Neural crest cell (in vitro differentiated cells): ENCODE data around the gene SEC24D. TPM values are rescaled to one million over a fixed set of nuclear protein-coding genes. Genes with fewer than 3 reads are reported as not detected.

Source experiments
- DNase-seq: peaks from one replicate; pipeline ENCODE4 v3.0.0; 2021; ENCODE audit warnings: low read depth, mixed read lengths, low spot score
- H3K27ac Mint-ChIP-seq: one replicate; pipeline ENCODE4 v1.8.0; 2021; ENCODE audit warnings: mild to moderate bottlenecking, mixed read lengths; ENCODE audit not compliant: unreplicated experiment
- H3K27me3 Mint-ChIP-seq: 2 replicates; pipeline ENCODE4 v1.8.0; 2021; ENCODE audit warnings: low read depth, mild to moderate bottlenecking, mixed read lengths
- H3K36me3 Mint-ChIP-seq: 2 replicates; pipeline ENCODE4 v1.8.0; 2021; ENCODE audit warnings: low read depth, mild to moderate bottlenecking, mixed read lengths
- H3K4me1 Mint-ChIP-seq: 2 replicates; pipeline ENCODE4 v1.8.0; 2021; ENCODE audit warnings: mixed read lengths
- H3K4me3 Mint-ChIP-seq: one replicate; pipeline ENCODE4 v1.8.0; 2021; ENCODE audit warnings: mild to moderate bottlenecking, mixed read lengths
- H3K9me3 Mint-ChIP-seq: 2 replicates; pipeline ENCODE4 v1.8.0; 2021; ENCODE audit warnings: mixed read lengths
- CTCF ChIP-seq: fragments of 200-600 bp; sonication (generic); conservative IDR thresholded peaks from 2 replicates; pipeline ENCODE4 v1.5.0; 2021; ENCODE audit warnings: antibody characterized with exemption, mild to moderate bottlenecking
- total RNA-seq: library from RNA; stranded (reverse); gene quantifications from 2 replicates; pipeline ENCODE4 v1.2.1, GENCODE V29; 2021

Gene SEC24D
- total RNA-seq, 1 donor from 2014 or later = 22.9 TPM

GRCh38 chr4:118736900-118737299 lies 99.0 kb downstream of the SEC24D start:
- DNase-seq = no peak
- Mint-ChIP-seq H3K9me3 (no peaks in the 10 kb centered on the region), H3K36me3 (no peaks in the 10 kb centered on the region), H3K4me3 (no peak overlapping the region), H3K27ac (no peak overlapping the region), H3K27me3 (no peaks in the 10 kb centered on the region), H3K4me1 (peaks cover 5% of the 10 kb centered on the region)
- TF ChIP-seq CTCF = no peak

GRCh38 chr4:118734491-118735205 lies 101.3 kb downstream of the SEC24D start:
- no peaks in the 10 kb centered on the region for H3K27me3 Mint-ChIP-seq
- H3K36me3 Mint-ChIP-seq = peaks cover 4% of the 10 kb centered on the region
- no peak for DNase-seq
- H3K4me1 Mint-ChIP-seq = peaks cover 5% of the 10 kb centered on the region
- TF ChIP-seq CTCF = no peak
- no peaks in the 10 kb centered on the region for H3K9me3 Mint-ChIP-seq
- no peak overlapping the region for H3K27ac Mint-ChIP-seq
- no peak overlapping the region for H3K4me3 Mint-ChIP-seq

- Mint-ChIP-seq H3K27ac (no peak overlapping the region), H3K4me1 (no peaks in the 10 kb centered on the region), H3K4me3 (no peak overlapping the region), H3K9me3 (no peaks in the 10 kb centered on the region), H3K36me3 (peaks cover 4% of the 10 kb centered on the region), H3K27me3 (no peaks in the 10 kb centered on the region)
- no peak for TF ChIP-seq CTCF
- DNase-seq = no peak
Measured at GRCh38 chr4:118732591-118733330, 103.2 kb downstream of the SEC24D start.

- Mint-ChIP-seq H3K27me3 (no peaks in the 10 kb centered on the region), H3K36me3 (peaks cover 10% of the 10 kb centered on the region), H3K27ac (no peak overlapping the region), H3K9me3 (no peaks in the 10 kb centered on the region), H3K4me3 (no peak overlapping the region), H3K4me1 (no peaks in the 10 kb centered on the region)
- no peak for TF ChIP-seq CTCF
- no peak for DNase-seq
Measured at GRCh38 chr4:118730683-118731082, 105.2 kb downstream of the SEC24D start.

GRCh38 chr4:118729287-118730286 lies 106.3 kb downstream of the SEC24D start:
- no peak overlapping the region for H3K4me3 Mint-ChIP-seq
- no peaks in the 10 kb centered on the region for H3K9me3 Mint-ChIP-seq
- peaks cover 12% of the 10 kb centered on the region for H3K36me3 Mint-ChIP-seq
- no peaks in the 10 kb centered on the region for H3K27me3 Mint-ChIP-seq
- H3K27ac Mint-ChIP-seq = no peak overlapping the region
- H3K4me1 Mint-ChIP-seq = no peaks in the 10 kb centered on the region
- TF ChIP-seq CTCF = no peak
- DNase-seq = no peak
